HFFc6 (cell line): ENCODE data around the gene GGCT. TPM values are rescaled to one million over a fixed set of nuclear protein-coding genes. Genes with fewer than 3 reads are reported as not detected.

Experiments used
- DNase-seq: peaks from one replicate; pipeline ENCODE4 v3.0.0-alpha.2; 2018
- H3K27ac Mint-ChIP-seq: 2 replicates; pipeline ENCODE4 v1.8.0; 2020; ENCODE audit warnings: mild to moderate bottlenecking, mixed read lengths
- H3K27me3 Mint-ChIP-seq: 2 replicates; pipeline ENCODE4 v1.8.0; 2021; ENCODE audit warnings: mild to moderate bottlenecking, moderate library complexity, mixed read lengths; ENCODE audit not compliant: insufficient read depth
- H3K36me3 Mint-ChIP-seq: 2 replicates; pipeline ENCODE4 v1.8.0; 2021; ENCODE audit warnings: low read depth, mixed read lengths
- H3K4me1 Mint-ChIP-seq: 2 replicates; pipeline ENCODE4 v1.8.0; 2020; ENCODE audit warnings: low read depth, mixed read lengths
- H3K4me3 Mint-ChIP-seq: 2 replicates; pipeline ENCODE4 v1.8.0; 2020; ENCODE audit warnings: mild to moderate bottlenecking, moderate library complexity, mixed read lengths
- H3K9me3 Mint-ChIP-seq: 2 replicates; pipeline ENCODE4 v1.8.0; 2020; ENCODE audit warnings: mild to moderate bottlenecking, mixed read lengths
- total RNA-seq, 6 experiments: library from RNA; stranded (reverse); fragmentation: NEBNext Ultra II Directional; extraction: Animal tissue kit (Norgen Biotek cat#: 25700); gene quantifications; 2 replicates in 1 of 6; 3 replicates in 5 of 6; pipeline ENCODE4 v1.2.3, GENCODE V29; 2021
- TF ChIP-seq, protein P1 (sequence below): fragments of 200-600 bp; sonication (generic); IDR thresholded peaks from 2 replicates; pipeline ENCODE4 v1.5.0; 2021; ENCODE audit warnings: antibody characterized with exemption, mild to moderate bottlenecking

GGCT gene
- total RNA-seq, 6 experiments from 2014 or later = 16.1 to 25.6 (median 21.1) TPM

DNA sequence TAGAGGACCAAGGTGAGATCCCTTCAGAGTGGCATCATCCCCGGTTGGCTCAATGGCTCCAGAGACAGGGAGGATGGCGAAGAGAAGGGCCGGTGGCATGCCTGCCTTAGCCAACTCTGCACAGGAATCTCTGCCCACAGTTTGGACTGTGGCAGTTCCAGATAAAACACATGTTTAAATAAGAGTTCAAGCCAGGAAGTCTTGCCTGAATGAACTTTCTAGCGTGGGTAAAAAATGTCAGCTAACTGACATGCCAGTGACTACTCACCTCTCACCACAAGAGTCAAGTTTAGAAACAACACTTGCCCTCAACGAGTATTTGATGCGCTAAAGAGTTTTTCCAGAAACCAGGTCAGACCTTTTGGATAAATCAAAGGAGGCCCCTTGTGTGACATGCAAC, 29.0 kb downstream of the GGCT start:
- peak overlapping the region; percentile 18; the same call in 1 of the 2 replicates for H3K27ac Mint-ChIP-seq
- H3K4me3 Mint-ChIP-seq = no peak overlapping the region

DNA sequence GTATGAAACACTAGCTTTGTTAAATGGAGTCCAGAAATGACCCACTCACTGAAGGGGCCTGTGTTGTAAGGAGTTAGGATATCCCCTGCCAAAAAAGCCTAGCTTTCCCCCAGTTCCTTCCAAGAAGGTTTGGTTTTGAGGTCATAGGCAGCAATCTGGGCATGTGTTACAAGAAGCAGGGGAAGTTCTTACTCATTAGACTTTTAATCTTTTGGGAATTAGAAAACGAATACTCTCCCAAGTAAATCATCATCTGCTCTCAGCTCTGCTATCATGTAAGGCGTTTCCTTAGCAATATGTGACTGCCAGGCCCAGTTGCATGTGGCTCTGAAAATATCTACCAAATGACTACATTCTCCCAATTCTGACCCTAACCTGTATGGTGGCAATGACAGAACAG, 29.7 kb downstream of the GGCT start:
- peaks cover 83% of the 10 kb centered on the region for H3K4me1 Mint-ChIP-seq
- H3K27me3 Mint-ChIP-seq = peaks cover 2% of the 10 kb centered on the region; the same call in 1 of the 2 replicates
- peak overlapping the region; percentile 57 for H3K27ac Mint-ChIP-seq
- no peaks in the 10 kb centered on the region for H3K9me3 Mint-ChIP-seq
- no peak overlapping the region for H3K4me3 Mint-ChIP-seq
- DNase-seq = no peak
- peaks cover 12% of the 10 kb centered on the region for H3K36me3 Mint-ChIP-seq
- TF ChIP-seq, protein P1, sequence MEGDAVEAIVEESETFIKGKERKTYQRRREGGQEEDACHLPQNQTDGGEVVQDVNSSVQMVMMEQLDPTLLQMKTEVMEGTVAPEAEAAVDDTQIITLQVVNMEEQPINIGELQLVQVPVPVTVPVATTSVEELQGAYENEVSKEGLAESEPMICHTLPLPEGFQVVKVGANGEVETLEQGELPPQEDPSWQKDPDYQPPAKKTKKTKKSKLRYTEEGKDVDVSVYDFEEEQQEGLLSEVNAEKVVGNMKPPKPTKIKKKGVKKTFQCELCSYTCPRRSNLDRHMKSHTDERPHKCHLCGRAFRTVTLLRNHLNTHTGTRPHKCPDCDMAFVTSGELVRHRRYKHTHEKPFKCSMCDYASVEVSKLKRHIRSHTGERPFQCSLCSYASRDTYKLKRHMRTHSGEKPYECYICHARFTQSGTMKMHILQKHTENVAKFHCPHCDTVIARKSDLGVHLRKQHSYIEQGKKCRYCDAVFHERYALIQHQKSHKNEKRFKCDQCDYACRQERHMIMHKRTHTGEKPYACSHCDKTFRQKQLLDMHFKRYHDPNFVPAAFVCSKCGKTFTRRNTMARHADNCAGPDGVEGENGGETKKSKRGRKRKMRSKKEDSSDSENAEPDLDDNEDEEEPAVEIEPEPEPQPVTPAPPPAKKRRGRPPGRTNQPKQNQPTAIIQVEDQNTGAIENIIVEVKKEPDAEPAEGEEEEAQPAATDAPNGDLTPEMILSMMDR = no peak

More for the DNA sequence above, 29.0 kb downstream of the GGCT start:
- Mint-ChIP-seq H3K9me3 (no peaks in the 10 kb centered on the region), H3K27me3 (peaks cover 2% of the 10 kb centered on the region; the same call in 1 of the 2 replicates), H3K36me3 (peaks cover 12% of the 10 kb centered on the region), H3K4me1 (peaks cover 83% of the 10 kb centered on the region)
- TF ChIP-seq, protein P1 = no peak
- no peak for DNase-seq

DNA sequence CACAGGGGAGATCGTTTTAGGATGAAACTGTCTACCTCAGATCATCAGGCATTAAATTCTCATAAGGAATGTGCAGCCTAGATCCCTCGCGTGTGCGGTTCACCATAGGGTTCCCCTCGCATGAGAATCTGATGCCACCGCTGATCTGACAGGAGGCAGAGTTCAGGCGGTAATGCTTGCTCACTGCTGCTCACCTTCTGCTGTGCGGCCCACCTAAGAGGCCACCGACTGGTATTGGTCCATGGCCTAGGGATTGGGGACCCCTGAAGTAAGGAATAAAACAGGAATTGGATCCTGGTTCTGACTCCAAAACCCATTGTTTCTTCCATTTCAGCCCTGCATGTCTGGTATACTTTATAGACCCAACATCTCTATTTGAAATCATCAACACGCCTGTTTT, 30.1 kb downstream of the GGCT start:
- no peak for DNase-seq
- Mint-ChIP-seq H3K4me1 (peaks cover 83% of the 10 kb centered on the region), H3K4me3 (no peak overlapping the region), H3K27ac (peak overlapping the region; percentile 57; the same call in 1 of the 2 replicates), H3K9me3 (no peaks in the 10 kb centered on the region), H3K27me3 (peaks cover 2% of the 10 kb centered on the region; the same call in 1 of the 2 replicates), H3K36me3 (peaks cover 12% of the 10 kb centered on the region)
- TF ChIP-seq, protein P1 = no peak

DNA sequence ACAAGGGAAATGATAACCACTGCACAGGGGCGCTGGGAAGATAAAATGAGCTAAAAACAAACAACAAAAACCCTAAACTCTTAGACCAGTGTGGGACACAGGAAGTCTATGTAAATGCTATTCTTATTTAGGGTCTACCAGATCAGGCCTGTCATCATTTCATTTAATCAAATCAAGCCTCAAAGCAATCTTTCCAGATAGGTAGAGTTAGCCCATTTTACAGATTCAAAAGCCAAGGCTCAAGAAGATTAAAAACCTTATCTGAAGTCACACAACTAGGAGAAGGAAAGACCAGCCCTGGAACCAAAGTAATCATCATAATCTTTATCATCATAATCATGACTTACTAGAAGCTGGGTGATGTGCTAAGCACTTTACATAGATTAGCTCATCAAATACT, 30.7 kb downstream of the GGCT start:
- Mint-ChIP-seq H3K27me3 (peaks cover 4% of the 10 kb centered on the region; the same call in 1 of the 2 replicates), H3K27ac (no peak overlapping the region), H3K4me1 (peaks cover 84% of the 10 kb centered on the region), H3K4me3 (no peak overlapping the region), H3K9me3 (no peaks in the 10 kb centered on the region), H3K36me3 (peaks cover 12% of the 10 kb centered on the region)
- TF ChIP-seq, protein P1 = no peak
- no peak for DNase-seq

DNA sequence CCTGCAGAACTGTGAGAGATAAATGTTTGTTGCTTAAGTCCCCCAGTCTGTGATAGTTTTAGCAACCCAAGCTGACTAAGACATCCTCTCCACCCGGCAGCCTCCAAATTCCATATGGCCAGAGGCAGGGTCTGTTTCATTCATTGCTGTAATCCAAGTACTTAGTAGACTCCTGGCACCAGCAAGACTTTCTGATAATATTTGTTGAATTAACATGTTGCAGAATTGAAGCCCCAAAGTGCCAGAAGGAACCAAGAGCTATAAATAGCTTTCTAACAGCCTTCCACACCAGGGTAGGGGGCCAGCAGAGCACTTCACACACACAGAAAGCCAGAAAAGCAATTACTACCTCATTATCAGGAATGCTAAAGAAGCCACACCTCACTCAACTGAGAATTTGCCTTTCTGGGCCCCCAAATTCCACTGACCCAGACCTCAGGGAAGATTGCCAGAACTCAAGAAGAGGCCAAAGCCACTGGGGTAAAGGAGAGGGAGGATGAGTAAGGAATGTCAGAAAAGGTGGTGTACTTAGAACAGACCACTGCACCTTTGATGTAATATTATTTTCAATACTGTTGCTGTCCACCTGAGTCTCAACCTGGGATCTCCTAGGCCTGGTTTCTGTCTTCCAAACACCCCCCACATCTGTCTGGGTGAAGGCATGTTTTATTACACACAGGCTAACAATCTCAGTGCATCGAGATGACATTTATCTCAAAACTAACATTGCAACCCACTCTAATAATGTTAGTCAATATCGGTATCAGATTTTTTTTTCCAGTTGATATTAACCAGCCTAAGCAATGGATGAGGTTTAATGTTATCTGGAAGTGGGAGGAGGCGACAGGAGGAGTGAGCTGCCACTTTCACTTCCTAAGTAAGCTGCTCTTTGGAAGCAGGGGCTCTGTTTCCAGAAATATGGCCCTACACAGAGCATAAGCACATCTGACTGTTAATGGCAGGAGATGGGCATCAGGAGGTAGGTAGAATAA, 31.5 kb downstream of the GGCT start:
- H3K4me3 Mint-ChIP-seq = peak overlapping the region; percentile 43; the same call in 1 of the 2 replicates
- H3K4me1 Mint-ChIP-seq = peaks cover 91% of the 10 kb centered on the region
- H3K36me3 Mint-ChIP-seq = peaks cover 12% of the 10 kb centered on the region
- peaks cover 4% of the 10 kb centered on the region; the same call in 1 of the 2 replicates for H3K27me3 Mint-ChIP-seq
- no peaks in the 10 kb centered on the region for H3K9me3 Mint-ChIP-seq
- TF ChIP-seq, protein P1 = no peak
- H3K27ac Mint-ChIP-seq = peak overlapping the region; percentile 59
- peak; percentile 35 for DNase-seq
